OCI-LY7 (cell line): Measurements from ENCODE around the gene PURA.

Source experiments
- EZH2phosphoT487 ChIP-seq: fragments of 200-600 bp; sonication (generic); IDR thresholded peaks from 2 replicates; pipeline ENCODE4 v1.6.1; 2018; ENCODE audit warnings: low read depth, borderline replicate concordance, mild to moderate bottlenecking, mixed run types, antibody characterized with exemption, low read length, moderate library complexity, mixed read lengths
- TF ChIP-seq, protein P1 (sequence below): fragments of 200-600 bp; sonication (generic); conservative IDR thresholded peaks from 2 replicates; pipeline ENCODE4 v1.5.1; 2014; ENCODE audit warnings: mild to moderate bottlenecking, antibody characterized with exemption, low read length, moderate library complexity, mixed read lengths

GRCh38 chr5:140125637-140126036 is 11.7 kb downstream of the PURA start, which contains the start of gene IGIP:
- TF ChIP-seq, protein P1, sequence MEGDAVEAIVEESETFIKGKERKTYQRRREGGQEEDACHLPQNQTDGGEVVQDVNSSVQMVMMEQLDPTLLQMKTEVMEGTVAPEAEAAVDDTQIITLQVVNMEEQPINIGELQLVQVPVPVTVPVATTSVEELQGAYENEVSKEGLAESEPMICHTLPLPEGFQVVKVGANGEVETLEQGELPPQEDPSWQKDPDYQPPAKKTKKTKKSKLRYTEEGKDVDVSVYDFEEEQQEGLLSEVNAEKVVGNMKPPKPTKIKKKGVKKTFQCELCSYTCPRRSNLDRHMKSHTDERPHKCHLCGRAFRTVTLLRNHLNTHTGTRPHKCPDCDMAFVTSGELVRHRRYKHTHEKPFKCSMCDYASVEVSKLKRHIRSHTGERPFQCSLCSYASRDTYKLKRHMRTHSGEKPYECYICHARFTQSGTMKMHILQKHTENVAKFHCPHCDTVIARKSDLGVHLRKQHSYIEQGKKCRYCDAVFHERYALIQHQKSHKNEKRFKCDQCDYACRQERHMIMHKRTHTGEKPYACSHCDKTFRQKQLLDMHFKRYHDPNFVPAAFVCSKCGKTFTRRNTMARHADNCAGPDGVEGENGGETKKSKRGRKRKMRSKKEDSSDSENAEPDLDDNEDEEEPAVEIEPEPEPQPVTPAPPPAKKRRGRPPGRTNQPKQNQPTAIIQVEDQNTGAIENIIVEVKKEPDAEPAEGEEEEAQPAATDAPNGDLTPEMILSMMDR = no peak
- TF ChIP-seq EZH2phosphoT487 = no peak
